Activated CD4-positive, alpha-beta memory T cell treated with anti-CD3 and anti-CD28 coated beads, Interleukin-2, amount 10 ng/mL, durations not matched to agents 7 days and 5 days (primary cell): ENCODE data around the gene IGFLR1. TPM values are rescaled to one million over a fixed set of nuclear protein-coding genes. Genes with fewer than 3 reads are reported as not detected.

Source experiments
- CTCF ChIA-PET: fragments of 350-600 bp; sonication (Branson Sonifier 250); formaldehyde crosslinking; loops from one replicate; lab custom pipeline; 2021; ENCODE audit warnings: antibody characterized with exemption, inconsistent platforms; lab: Charles Lee
- POLR2A ChIA-PET: fragments of 350-600 bp; sonication (Branson Sonifier 250); formaldehyde crosslinking; loops from one replicate; lab custom pipeline; 2021; ENCODE audit warnings: antibody characterized with exemption; lab: Charles Lee
- DNase-seq: peaks from one replicate; pipeline ENCODE4 v3.0.0-alpha.2; 2020
- H3K27ac Mint-ChIP-seq: one replicate; pipeline ENCODE4 v1.8.0; 2021; ENCODE audit warnings: mild to moderate bottlenecking, mixed read lengths
- H3K27me3 Mint-ChIP-seq: one replicate; pipeline ENCODE4 v1.8.0; 2021; ENCODE audit warnings: mixed read lengths
- H3K36me3 Mint-ChIP-seq: one replicate; pipeline ENCODE4 v1.8.0; 2021; ENCODE audit warnings: low read depth, mixed read lengths
- H3K4me1 Mint-ChIP-seq: one replicate; pipeline ENCODE4 v1.8.0; 2021; ENCODE audit warnings: mixed read lengths
- H3K4me3 Mint-ChIP-seq: one replicate; pipeline ENCODE4 v1.8.0; 2021; ENCODE audit warnings: mild to moderate bottlenecking, mixed read lengths
- H3K9me3 Mint-ChIP-seq: one replicate; pipeline ENCODE4 v1.8.0; 2021; ENCODE audit warnings: mixed read lengths
- total RNA-seq, 2 experiments: library from RNA; stranded (reverse); gene quantifications; one replicate each; pipeline ENCODE4 v1.2.3, GENCODE V29; 2021

Gene IGFLR1
- total RNA-seq, 2 experiments from 2014 or later = 78.9 to 90.5 TPM

- Mint-ChIP-seq H3K27ac (peak overlapping the region; percentile 99), H3K27me3 (no peaks in the 10 kb centered on the region), H3K4me3 (peak overlapping the region; percentile 92), H3K36me3 (peaks cover 36% of the 10 kb centered on the region), H3K9me3 (no peaks in the 10 kb centered on the region), H3K4me1 (peaks cover 69% of the 10 kb centered on the region)
- ChIA-PET CTCF (interaction anchor here (1.3 to 10.3 kb wide), 5 partner anchors 12 to 34 kb away, joined by 3 to 131 read pairs (median 8); partner anchors contain the start of genes LIN37, PSENEN and U2AF1L4), POLR2A (interaction anchor here (1.0 to 6.8 kb wide), 11 partner anchors 7 to 216 kb away, joined by 3 to 160 read pairs (median 14); partner anchors contain the start of genes COX6B1, IGFLR1, LIN37 and PSENEN)
- no peak for DNase-seq
Observed at GRCh38 chr19:35713904-35714495, 28.3 kb downstream of the IGFLR1 start.

- H3K4me1 Mint-ChIP-seq = peaks cover 68% of the 10 kb centered on the region
- ChIA-PET CTCF (interaction anchor here (1.3 to 10.3 kb wide), 5 partner anchors 11 to 218 kb away, joined by 3 to 131 read pairs (median 9); partner anchors contain the start of gene LIN37), POLR2A (interaction anchor here (1.0 to 6.8 kb wide), 15 partner anchors 8 to 217 kb away, joined by 3 to 160 read pairs (median 5); partner anchors contain the start of genes COX6B1, IGFLR1, LIN37 and NFKBID)
- H3K36me3 Mint-ChIP-seq = peaks cover 32% of the 10 kb centered on the region
- no peak for DNase-seq
- H3K27ac Mint-ChIP-seq = peak overlapping the region; percentile 99
- H3K27me3 Mint-ChIP-seq = no peaks in the 10 kb centered on the region
- H3K9me3 Mint-ChIP-seq = no peaks in the 10 kb centered on the region
- peak overlapping the region; percentile 92 for H3K4me3 Mint-ChIP-seq
Observed at GRCh38 chr19:35713506-35713850, 28.8 kb downstream of the IGFLR1 start.

GRCh38 chr19:35712567-35713505 lies 29.4 kb downstream of the IGFLR1 start:
- Mint-ChIP-seq H3K27me3 (no peaks in the 10 kb centered on the region), H3K36me3 (peaks cover 33% of the 10 kb centered on the region), H3K27ac (peak overlapping the region; percentile 99), H3K9me3 (no peaks in the 10 kb centered on the region), H3K4me1 (peaks cover 69% of the 10 kb centered on the region), H3K4me3 (peak overlapping the region; percentile 92)
- peak; percentile 85 for DNase-seq
- ChIA-PET CTCF (interaction anchor here (1.2 to 10.3 kb wide), 7 partner anchors 10 to 218 kb away, joined by 3 to 131 read pairs (median 8); partner anchors contain the start of genes COX6B1 and LIN37), POLR2A (interaction anchor here (0.7 to 6.8 kb wide), 19 partner anchors 9 to 218 kb away, joined by 3 to 160 read pairs (median 5); partner anchors contain the start of genes COX6B1, HAUS5, IGFLR1 and LIN37)

- H3K4me1 Mint-ChIP-seq = peaks cover 64% of the 10 kb centered on the region
- H3K27me3 Mint-ChIP-seq = no peaks in the 10 kb centered on the region
- peak overlapping the region; percentile 99 for H3K27ac Mint-ChIP-seq
- H3K4me3 Mint-ChIP-seq = peak overlapping the region; percentile 64
- ChIA-PET POLR2A (interaction anchor here (0.8 to 6.8 kb wide), 15 partner anchors 8 to 283 kb away, joined by 3 to 160 read pairs (median 7); partner anchors contain the start of genes COX6B1, HAUS5, IGFLR1 and LIN37), CTCF (interaction anchor here (0.7 to 10.3 kb wide), 10 partner anchors 9 to 242 kb away, joined by 3 to 131 read pairs (median 5); partner anchors contain the start of genes COX6B1, LIN37, PSENEN and U2AF1L4)
- DNase-seq = peak; percentile 72
- peaks cover 26% of the 10 kb centered on the region for H3K36me3 Mint-ChIP-seq
- H3K9me3 Mint-ChIP-seq = no peaks in the 10 kb centered on the region
Observed at GRCh38 chr19:35710784-35711723, 31.2 kb downstream of the IGFLR1 start.

- peaks cover 3% of the 10 kb centered on the region for H3K36me3 Mint-ChIP-seq
- no peak overlapping the region for H3K4me3 Mint-ChIP-seq
- CTCF ChIA-PET = interaction anchor here (10.3 kb wide), 1 partner anchor 11 kb away, joined by 131 read pairs; no protein-coding TSS in a partner anchor
- H3K9me3 Mint-ChIP-seq = no peaks in the 10 kb centered on the region
- DNase-seq = no peak
- H3K27me3 Mint-ChIP-seq = no peaks in the 10 kb centered on the region
- peaks cover 46% of the 10 kb centered on the region for H3K4me1 Mint-ChIP-seq
- peak overlapping the region; percentile 4 for H3K27ac Mint-ChIP-seq
- POLR2A ChIA-PET = interaction anchor here (1.0 to 1.4 kb wide), 2 partner anchors 10 to 36 kb away, joined by 3 to 6 read pairs; partner anchors contain the start of genes KMT2B, PSENEN and U2AF1L4
Observed at GRCh38 chr19:35708391-35708790, 33.9 kb downstream of the IGFLR1 start.

- POLR2A ChIA-PET = interaction anchor here (0.9 to 5.6 kb wide), 2 partner anchors 9 to 11 kb away, joined by 3 to 160 read pairs; no protein-coding TSS in a partner anchor
- DNase-seq = no peak
- Mint-ChIP-seq H3K36me3 (peaks cover 3% of the 10 kb centered on the region), H3K27ac (no peak within 1 kb of the TSS), H3K4me1 (peaks cover 22% of the 10 kb centered on the region), H3K9me3 (no peaks in the 10 kb centered on the region), H3K4me3 (no peak within 1 kb of the TSS), H3K27me3 (no peaks in the 10 kb centered on the region)
- CTCF ChIA-PET = interaction anchor here (0.7 to 3.5 kb wide), 3 partner anchors 9 to 41 kb away, joined by 3 to 57 read pairs (median 4); no protein-coding TSS in a partner anchor
Observed at GRCh38 chr19:35704218-35704617, 38.0 kb downstream of the IGFLR1 start, which contains the start of gene ZBTB32. ZBTB32 (plus strand) TSS chr19:35704558; CDS start chr19:35714627, 10,069 bp downstream.

- no peak for DNase-seq
- H3K4me3 Mint-ChIP-seq = peak overlapping the region; percentile 90
- ChIA-PET CTCF (interaction anchor here (1.5 to 3.5 kb wide), 6 partner anchors 9 to 228 kb away, joined by 3 to 57 read pairs (median 6); partner anchors contain the start of gene COX6B1), POLR2A (interaction anchor here (0.7 to 5.6 kb wide), 6 partner anchors 9 to 42 kb away, joined by 3 to 160 read pairs (median 16); partner anchors contain the start of genes KMT2B, PSENEN and U2AF1L4)
- H3K27ac Mint-ChIP-seq = no peak overlapping the region
- H3K27me3 Mint-ChIP-seq = no peaks in the 10 kb centered on the region
- no peaks in the 10 kb centered on the region for H3K9me3 Mint-ChIP-seq
- H3K36me3 Mint-ChIP-seq = peaks cover under 1% of the 10 kb centered on the region
- peaks cover 18% of the 10 kb centered on the region for H3K4me1 Mint-ChIP-seq
Observed at GRCh38 chr19:35703343-35703742, 38.9 kb downstream of the IGFLR1 start.

GRCh38 chr19:35702223-35703012 lies 39.8 kb downstream of the IGFLR1 start:
- Mint-ChIP-seq H3K9me3 (no peaks in the 10 kb centered on the region), H3K36me3 (no peaks in the 10 kb centered on the region), H3K27ac (peak overlapping the region; percentile 98), H3K4me1 (peaks cover 19% of the 10 kb centered on the region), H3K27me3 (no peaks in the 10 kb centered on the region), H3K4me3 (peak overlapping the region; percentile 90)
- peak; percentile 97 for DNase-seq
- ChIA-PET POLR2A (interaction anchor here (0.6 to 5.6 kb wide), 13 partner anchors 8 to 940 kb away, joined by 3 to 160 read pairs (median 4); partner anchors contain the start of genes COX6B1, HSPB6, KMT2B and LIN37), CTCF (interaction anchor here (0.6 to 3.5 kb wide), 11 partner anchors 8 to 229 kb away, joined by 3 to 57 read pairs (median 4); partner anchors contain the start of genes COX6B1 and LIN37)

GRCh38 chr19:35696835-35697234 lies 45.4 kb downstream of the IGFLR1 start:
- no peaks in the 10 kb centered on the region for H3K9me3 Mint-ChIP-seq
- H3K4me1 Mint-ChIP-seq = peaks cover 19% of the 10 kb centered on the region
- H3K27ac Mint-ChIP-seq = no peak overlapping the region
- CTCF ChIA-PET = interaction anchor here (0.8 to 6.9 kb wide), 4 partner anchors 15 to 234 kb away, joined by 3 to 131 read pairs (median 4); no protein-coding TSS in a partner anchor
- no peak overlapping the region for H3K4me3 Mint-ChIP-seq
- no peaks in the 10 kb centered on the region for H3K36me3 Mint-ChIP-seq
- DNase-seq = no peak
- no peaks in the 10 kb centered on the region for H3K27me3 Mint-ChIP-seq
- POLR2A ChIA-PET = interaction anchor here (1.1 to 6.9 kb wide), 4 partner anchors 10 to 43 kb away, joined by 3 to 141 read pairs (median 7); no protein-coding TSS in a partner anchor

- H3K4me3 Mint-ChIP-seq = no peak overlapping the region
- H3K27me3 Mint-ChIP-seq = no peaks in the 10 kb centered on the region
- ChIA-PET CTCF (interaction anchor here (0.6 to 6.9 kb wide), 5 partner anchors 16 to 235 kb away, joined by 4 to 131 read pairs (median 5); partner anchors contain the start of gene LIN37), POLR2A (interaction anchor here (1.1 to 6.9 kb wide), 4 partner anchors 11 to 44 kb away, joined by 3 to 141 read pairs (median 7); no protein-coding TSS in a partner anchor)
- DNase-seq = no peak
- no peaks in the 10 kb centered on the region for H3K9me3 Mint-ChIP-seq
- peaks cover 19% of the 10 kb centered on the region for H3K4me1 Mint-ChIP-seq
- H3K36me3 Mint-ChIP-seq = no peaks in the 10 kb centered on the region
- H3K27ac Mint-ChIP-seq = no peak overlapping the region
Observed at GRCh38 chr19:35695895-35696422, 46.3 kb downstream of the IGFLR1 start.
